SH-SY5Y (cell line): ENCODE results near the gene NME5.

Experiments
- GATA2 ChIP-seq: IDR thresholded peaks from 2 replicates; pipeline ENCODE4 v1.6.1; 2011; ENCODE audit warnings: mild to moderate bottlenecking, low read depth, low read length
- GATA3 ChIP-seq: IDR thresholded peaks from 2 replicates; pipeline ENCODE4 v1.6.1; 2011; ENCODE audit warnings: low read depth, mild to moderate bottlenecking, low read length, moderate library complexity

GRCh38 chr5:138138949-138139780 is at the start of gene NME5:
- no peak for TF ChIP-seq GATA2
- no peak for TF ChIP-seq GATA3
